IPS-20b (cell line): ENCODE data around the gene CDH4.

Experiments used
- H3K27ac ChIP-seq: one replicate; pipeline ENCODE4 v1.5.1; 2013; ENCODE audit warnings: low read length
- H3K27me3 ChIP-seq: 2 replicates; pipeline ENCODE4 v1.6.1; 2013; ENCODE audit warnings: mild to moderate bottlenecking, low read length, inconsistent platforms; ENCODE audit not compliant: insufficient read depth
- H3K36me3 ChIP-seq: 2 replicates; pipeline ENCODE4 v1.6.1; 2013; ENCODE audit warnings: low read depth, mild to moderate bottlenecking, inconsistent platforms, low read length, moderate library complexity; ENCODE audit not compliant: insufficient read depth
- H3K4me1 ChIP-seq: 2 replicates; pipeline ENCODE4 v1.6.1; 2013; ENCODE audit warnings: mild to moderate bottlenecking, control low read depth, inconsistent platforms, low read length, moderate library complexity; ENCODE audit not compliant: insufficient read depth
- H3K4me3 ChIP-seq: 2 replicates; pipeline ENCODE4 v1.5.1; 2013; ENCODE audit warnings: mild to moderate bottlenecking, low read length, inconsistent platforms
- H3K9ac ChIP-seq: 2 replicates; pipeline ENCODE4 v1.6.1; 2013; ENCODE audit warnings: low read depth, mild to moderate bottlenecking, inconsistent platforms, low read length, moderate library complexity
- H3K9me3 ChIP-seq: 2 replicates; pipeline ENCODE4 v1.6.1; 2013; ENCODE audit warnings: mild to moderate bottlenecking, low read depth, low read length, inconsistent platforms; ENCODE audit not compliant: insufficient read depth

Gene CDH4

DNA sequence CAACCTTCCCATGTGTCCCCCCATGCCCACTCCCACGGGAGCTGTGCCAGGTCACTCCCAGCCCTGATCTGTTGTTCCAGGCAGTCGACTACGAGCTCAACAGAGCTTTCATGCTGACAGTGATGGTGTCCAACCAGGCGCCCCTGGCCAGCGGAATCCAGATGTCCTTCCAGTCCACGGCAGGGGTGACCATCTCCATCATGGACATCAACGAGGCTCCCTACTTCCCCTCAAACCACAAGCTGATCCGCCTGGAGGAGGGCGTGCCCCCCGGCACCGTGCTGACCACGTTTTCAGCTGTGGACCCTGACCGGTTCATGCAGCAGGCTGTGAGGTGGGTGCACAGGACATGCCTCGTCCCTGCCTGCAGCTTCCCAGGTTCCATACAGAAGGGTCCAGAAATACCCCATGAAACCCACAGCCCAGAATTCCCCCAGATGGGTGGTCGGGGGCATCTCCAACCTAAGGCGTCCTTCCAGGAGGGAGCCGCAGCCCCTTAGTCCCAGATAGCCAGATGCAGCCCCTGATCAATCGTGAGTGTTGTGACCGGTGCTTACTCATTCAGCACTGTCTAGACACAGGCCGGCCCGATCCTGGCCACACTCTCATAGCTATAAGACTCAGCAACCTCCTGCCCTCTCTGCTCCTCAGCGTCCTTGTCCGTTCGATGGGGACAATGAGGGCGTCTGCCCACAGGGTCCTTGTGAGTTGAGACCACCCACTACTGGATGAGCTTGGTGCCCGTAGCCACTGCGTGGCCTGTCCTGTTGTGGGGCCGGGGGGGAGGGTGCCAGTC is 671.5 kb downstream of the CDH4 start:
- Histone ChIP-seq H3K4me1 (no peaks in the 10 kb centered on the region), H3K9me3 (peaks cover 12% of the 10 kb centered on the region), H3K36me3 (no peaks in the 10 kb centered on the region), H3K27ac (no peak overlapping the region), H3K27me3 (no peaks in the 10 kb centered on the region), H3K9ac (no peak overlapping the region), H3K4me3 (no peak overlapping the region)

DNA sequence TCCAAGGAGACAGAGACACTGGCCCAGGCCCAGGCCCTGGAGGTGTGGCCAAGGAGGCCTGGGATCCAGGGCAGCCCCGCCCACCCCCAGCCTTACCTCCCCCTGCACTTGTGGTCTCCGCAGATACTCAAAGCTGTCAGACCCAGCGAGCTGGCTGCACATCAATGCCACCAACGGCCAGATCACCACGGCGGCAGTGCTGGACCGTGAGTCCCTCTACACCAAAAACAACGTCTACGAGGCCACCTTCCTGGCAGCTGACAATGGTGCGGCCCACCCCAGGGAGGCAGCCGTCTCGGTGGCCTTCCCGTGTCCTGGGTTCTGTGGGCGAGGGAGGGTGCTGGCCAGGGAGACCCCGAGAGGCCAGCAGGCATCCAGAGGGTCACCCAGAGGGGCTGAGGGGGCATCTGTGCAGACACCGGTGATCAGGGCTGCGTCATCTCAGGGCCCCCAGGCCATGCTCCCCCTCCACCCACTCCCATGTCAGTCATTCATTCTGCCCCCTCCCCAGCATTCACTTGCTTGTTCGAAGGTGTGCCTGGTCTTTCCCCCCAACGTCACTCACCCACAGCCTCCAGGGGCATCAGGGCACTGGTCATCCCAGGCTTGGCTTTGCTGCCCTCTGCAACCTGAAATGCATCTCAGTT is 672.3 kb downstream of the CDH4 start:
- Histone ChIP-seq H3K9me3 (peaks cover 12% of the 10 kb centered on the region), H3K27me3 (no peaks in the 10 kb centered on the region), H3K4me1 (no peaks in the 10 kb centered on the region), H3K27ac (no peak overlapping the region), H3K4me3 (no peak overlapping the region), H3K36me3 (no peaks in the 10 kb centered on the region), H3K9ac (no peak overlapping the region)

DNA sequence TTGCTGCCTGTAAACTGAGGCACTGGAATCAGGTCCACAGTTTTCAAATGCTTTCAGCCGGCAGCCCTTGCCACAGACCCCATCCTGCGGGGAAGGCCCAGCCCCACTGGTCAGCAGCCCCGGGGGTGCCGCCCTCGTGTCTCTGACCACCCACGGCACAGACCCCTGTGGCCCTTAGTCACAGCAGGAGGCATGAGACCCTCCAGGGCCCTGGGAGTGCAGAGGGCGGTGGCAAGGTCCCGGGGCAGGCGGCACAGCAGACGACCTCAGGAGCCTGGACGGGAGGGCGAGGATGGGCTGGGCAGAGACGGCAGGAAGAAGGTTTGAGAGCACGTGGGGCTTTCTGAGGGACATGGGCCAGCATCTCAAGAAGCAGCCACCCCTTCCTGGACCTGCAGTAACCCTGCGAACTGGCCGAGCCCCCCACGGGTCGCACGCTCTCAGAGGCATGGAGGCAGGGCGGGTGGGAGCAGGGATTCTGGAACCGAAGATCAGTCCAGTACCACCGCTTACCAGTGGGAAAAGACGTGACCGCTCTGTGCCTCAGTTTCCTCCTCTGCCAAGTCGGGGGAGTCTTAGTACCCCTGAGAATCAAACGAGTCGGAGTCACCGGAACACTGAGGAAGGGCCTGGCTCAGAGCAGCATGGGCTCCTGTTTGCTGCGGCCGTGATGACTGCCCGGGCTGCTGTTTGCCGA is 672.9 kb downstream of the CDH4 start:
- H3K27me3 ChIP-seq: no peaks in the 10 kb centered on the region
- peaks cover 6% of the 10 kb centered on the region for H3K9me3 ChIP-seq
- no peaks in the 10 kb centered on the region for H3K36me3 ChIP-seq
- no peak overlapping the region for H3K4me3 ChIP-seq
- no peaks in the 10 kb centered on the region for H3K4me1 ChIP-seq
- no peak overlapping the region for H3K27ac ChIP-seq
- H3K9ac ChIP-seq: no peak overlapping the region

DNA sequence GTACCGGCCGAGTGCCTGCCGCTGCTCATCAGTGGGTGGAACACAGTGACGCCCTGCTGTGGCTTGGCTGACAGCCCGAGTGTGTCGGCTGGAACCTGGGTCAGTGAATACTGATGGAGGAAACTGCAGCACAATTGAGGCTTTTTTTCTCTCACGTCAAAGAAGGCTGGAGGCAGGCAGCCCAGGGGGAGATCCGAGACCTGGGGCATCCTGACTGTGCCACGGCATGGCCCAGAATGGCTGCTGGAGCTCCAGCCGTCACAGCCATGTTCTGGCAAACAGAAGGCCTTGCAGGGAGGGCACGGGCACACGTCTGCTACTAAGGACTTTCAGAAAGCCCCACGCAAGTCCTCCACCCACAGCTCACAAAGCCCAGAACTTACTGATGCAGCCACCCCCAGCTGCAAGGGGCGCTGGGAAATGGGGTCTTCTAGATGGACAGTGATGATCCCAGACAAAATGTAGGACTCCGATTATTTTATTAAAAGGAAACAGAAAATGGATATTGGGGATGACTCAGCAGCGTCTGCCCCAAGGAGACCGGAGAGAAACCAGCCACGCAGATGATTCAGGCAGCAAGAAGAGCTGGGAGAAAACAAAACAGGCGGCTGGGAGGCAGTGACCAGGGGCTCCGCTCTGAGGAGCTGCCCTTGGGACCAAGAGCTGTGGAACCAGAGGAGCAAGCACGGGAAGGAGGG is 673.6 kb downstream of the CDH4 start:
- no peaks in the 10 kb centered on the region for H3K4me1 ChIP-seq
- H3K9me3 ChIP-seq: no peaks in the 10 kb centered on the region
- H3K36me3 ChIP-seq: no peaks in the 10 kb centered on the region
- H3K9ac ChIP-seq: no peak overlapping the region
- no peaks in the 10 kb centered on the region for H3K27me3 ChIP-seq
- no peak overlapping the region for H3K27ac ChIP-seq
- H3K4me3 ChIP-seq: no peak overlapping the region

DNA sequence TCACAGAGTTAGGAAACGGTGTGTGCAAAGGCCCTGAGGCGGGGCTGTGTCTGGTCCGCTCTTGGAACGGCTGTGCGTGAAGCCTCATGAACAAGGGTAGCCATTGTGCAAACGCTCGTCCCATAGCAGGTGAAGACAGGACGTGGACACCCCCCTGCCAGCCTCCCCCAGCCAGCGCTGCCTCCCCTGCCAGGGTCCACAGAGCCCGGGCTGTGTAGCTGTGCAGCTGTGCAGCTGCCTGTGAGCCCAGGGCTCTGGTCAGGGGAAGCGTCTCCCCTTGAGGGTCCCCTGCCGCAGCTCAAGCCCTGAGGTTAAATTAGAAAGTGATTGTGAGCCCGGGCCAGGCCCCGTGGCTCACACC is 674.2 kb downstream of the CDH4 start:
- Histone ChIP-seq H3K27me3 (no peaks in the 10 kb centered on the region), H3K36me3 (no peaks in the 10 kb centered on the region), H3K9ac (no peak overlapping the region), H3K27ac (no peak overlapping the region), H3K4me1 (no peaks in the 10 kb centered on the region), H3K4me3 (no peak overlapping the region), H3K9me3 (no peaks in the 10 kb centered on the region)

DNA sequence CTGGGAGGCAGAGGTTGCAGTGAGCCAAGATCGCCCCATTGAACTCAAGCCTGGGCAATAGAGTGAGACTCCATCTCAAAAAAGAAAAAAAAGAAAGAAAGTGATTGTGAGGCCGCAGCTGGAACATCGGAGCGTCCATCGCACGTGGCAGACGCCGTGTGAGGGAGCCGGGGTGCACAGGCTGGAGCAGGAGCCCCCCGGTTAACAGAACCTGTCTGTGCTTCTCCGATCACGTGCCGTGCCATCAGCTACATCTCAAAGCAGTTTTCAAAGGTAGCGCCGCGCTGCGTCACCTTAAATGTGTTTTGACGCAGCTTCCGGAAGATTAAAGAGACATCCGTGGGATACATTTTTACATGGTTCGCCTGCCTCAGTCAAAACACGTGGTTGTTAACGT is 674.7 kb downstream of the CDH4 start:
- H3K36me3 ChIP-seq: no peaks in the 10 kb centered on the region
- no peaks in the 10 kb centered on the region for H3K4me1 ChIP-seq
- H3K9me3 ChIP-seq: no peaks in the 10 kb centered on the region
- H3K4me3 ChIP-seq: no peak overlapping the region
- no peak overlapping the region for H3K27ac ChIP-seq
- no peak overlapping the region for H3K9ac ChIP-seq
- H3K27me3 ChIP-seq: no peaks in the 10 kb centered on the region

DNA sequence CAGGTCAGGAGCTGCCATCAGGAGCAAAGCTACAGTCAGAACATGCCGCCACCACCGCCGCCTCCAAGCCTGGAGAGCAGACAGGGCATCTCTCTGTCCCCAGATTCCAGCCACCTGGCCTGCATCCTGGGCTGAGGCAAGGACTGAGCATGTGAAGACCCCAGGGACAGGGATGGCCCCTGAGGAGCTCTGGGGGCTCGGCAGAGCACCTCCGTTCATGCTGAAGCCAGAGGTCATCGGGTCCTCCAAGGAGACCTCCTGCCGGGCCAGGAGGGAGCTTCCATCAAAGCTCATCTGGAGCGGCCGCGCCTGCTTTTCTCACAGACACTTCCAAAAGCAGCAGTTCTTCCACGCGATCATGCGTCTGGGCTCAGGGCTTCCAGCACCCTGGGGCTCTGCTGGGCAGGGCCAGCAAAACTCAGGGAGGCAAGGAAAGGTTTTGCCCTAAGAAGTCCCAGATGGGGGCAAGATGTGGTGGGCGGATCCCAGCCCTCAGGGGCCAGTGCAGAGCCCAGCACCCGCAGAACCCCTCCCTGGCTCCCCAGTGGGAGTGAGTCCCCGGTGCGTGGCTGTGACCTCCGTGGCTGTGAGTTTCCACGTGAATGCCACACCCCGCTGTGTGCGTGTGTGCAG is 675.2 kb downstream of the CDH4 start:
- Histone ChIP-seq H3K27me3 (no peaks in the 10 kb centered on the region), H3K36me3 (no peaks in the 10 kb centered on the region), H3K9ac (no peak overlapping the region), H3K4me3 (no peak overlapping the region), H3K4me1 (no peaks in the 10 kb centered on the region), H3K9me3 (no peaks in the 10 kb centered on the region), H3K27ac (no peak overlapping the region)

DNA sequence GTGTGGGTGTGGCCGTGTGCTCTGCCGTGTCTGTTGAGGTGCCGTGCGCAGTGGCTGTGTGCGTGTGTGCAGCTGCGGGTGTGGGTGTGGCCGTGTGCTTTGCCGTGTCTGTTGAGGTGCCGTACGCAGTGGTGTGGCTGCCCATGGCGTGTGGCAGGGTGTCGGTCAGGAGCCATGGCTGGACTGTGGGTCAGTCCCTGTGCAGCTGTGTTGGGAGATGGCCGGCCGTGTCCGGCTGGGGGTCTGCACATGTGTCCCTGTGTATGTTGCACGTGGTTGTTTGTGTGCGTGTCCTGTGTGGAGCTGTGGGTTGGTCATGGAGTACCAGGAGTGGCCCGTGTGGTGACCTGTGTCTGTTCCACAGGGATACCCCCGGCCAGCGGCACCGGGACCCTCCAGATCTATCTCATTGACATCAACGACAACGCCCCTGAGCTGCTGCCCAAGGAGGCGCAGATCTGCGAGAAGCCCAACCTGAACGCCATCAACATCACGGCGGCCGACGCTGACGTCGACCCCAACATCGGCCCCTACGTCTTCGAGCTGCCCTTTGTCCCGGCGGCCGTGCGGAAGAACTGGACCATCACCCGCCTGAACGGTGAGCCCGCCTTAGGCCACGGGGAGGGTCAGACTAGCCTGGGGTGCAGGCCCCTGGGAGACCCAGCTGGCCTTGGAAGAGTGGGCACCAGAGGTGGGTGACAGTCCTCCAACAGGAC is 675.9 kb downstream of the CDH4 start:
- no peaks in the 10 kb centered on the region for H3K4me1 ChIP-seq
- no peak overlapping the region for H3K4me3 ChIP-seq
- no peak overlapping the region for H3K27ac ChIP-seq
- no peak overlapping the region for H3K9ac ChIP-seq
- H3K9me3 ChIP-seq: no peaks in the 10 kb centered on the region
- H3K27me3 ChIP-seq: no peaks in the 10 kb centered on the region
- no peaks in the 10 kb centered on the region for H3K36me3 ChIP-seq

DNA sequence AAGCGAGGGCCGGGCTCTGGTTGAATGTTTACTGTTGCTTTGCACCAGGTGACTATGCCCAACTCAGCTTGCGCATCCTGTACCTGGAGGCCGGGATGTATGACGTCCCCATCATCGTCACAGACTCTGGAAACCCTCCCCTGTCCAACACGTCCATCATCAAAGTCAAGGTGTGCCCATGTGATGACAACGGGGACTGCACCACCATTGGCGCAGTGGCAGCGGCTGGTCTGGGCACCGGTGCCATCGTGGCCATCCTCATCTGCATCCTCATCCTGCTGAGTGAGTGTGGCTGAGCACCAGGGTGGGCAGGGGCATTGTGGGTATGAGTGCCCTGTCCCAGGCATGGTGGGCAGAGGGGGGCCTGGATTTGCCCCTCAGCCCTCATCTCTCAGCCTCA is 677.5 kb downstream of the CDH4 start:
- H3K27me3 ChIP-seq: no peaks in the 10 kb centered on the region
- no peaks in the 10 kb centered on the region for H3K9me3 ChIP-seq
- H3K4me1 ChIP-seq: no peaks in the 10 kb centered on the region
- no peaks in the 10 kb centered on the region for H3K36me3 ChIP-seq
- no peak overlapping the region for H3K27ac ChIP-seq
- no peak overlapping the region for H3K9ac ChIP-seq
- no peak overlapping the region for H3K4me3 ChIP-seq

DNA sequence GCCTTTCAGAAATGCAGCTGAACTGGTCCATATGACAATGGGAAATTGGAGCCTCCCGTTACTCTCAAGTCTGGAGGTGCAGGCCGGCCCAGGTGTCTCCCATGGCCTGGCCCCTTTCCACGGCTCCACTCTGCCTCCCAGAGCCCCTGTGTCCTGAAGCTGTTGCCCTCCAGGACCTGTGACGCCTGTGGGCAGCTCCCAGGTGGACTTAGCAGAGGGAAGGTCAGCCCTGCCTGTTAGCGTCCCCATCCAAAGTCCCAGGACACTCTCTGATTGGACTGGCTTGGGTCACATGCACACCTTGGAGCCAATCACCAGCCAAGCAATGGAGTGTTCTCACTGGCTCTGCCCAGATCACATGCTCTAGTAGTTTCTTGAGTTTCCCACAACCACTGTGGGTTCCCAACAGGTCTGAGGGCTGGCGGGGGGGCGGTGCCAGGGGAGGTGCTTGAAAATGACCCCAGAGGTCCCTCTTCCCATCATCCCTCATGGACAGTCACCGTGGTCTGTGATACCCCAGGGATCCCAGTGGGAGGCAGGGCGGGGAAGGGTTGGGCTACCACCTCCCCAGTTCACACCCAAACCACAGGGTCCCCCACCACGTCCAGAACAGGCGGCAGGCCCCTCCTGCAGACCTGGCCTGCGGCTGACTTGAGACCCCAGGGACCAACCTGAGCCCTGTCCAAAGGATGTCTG is 678.1 kb downstream of the CDH4 start:
- Histone ChIP-seq H3K36me3 (no peaks in the 10 kb centered on the region), H3K9ac (no peak overlapping the region), H3K27me3 (no peaks in the 10 kb centered on the region), H3K27ac (no peak overlapping the region), H3K9me3 (no peaks in the 10 kb centered on the region), H3K4me1 (no peaks in the 10 kb centered on the region), H3K4me3 (no peak overlapping the region)
